ENCODE measurements around the gene PACRG. TPM values are rescaled to one million over a fixed set of nuclear protein-coding genes. Genes with fewer than 3 reads are reported as not detected.

PACRG gene
- total and polyA plus RNA-seq, 2 experiments from 2014 or later: 0.17 to 0.68 TPM

- no peak overlapping the region for H3K27ac Mint-ChIP-seq
- H3K4me2 ChIP-seq: no peak overlapping the region
- H3K4me3 ChIP-seq: no peak overlapping the region
- no peaks in the 10 kb centered on the region for H3F3A ChIP-seq (replicated peaks; ENCODE audit: low read depth)
- no peak overlapping the region for H3K4me3 Mint-ChIP-seq
- no peaks in the 10 kb centered on the region for H3K36me3 ChIP-seq (ENCODE audit: insufficient read depth)
- no peak for ATAC-seq
- no peaks in the 10 kb centered on the region for H3K9me2 ChIP-seq (ENCODE audit: insufficient read depth)
- no peaks in the 10 kb centered on the region for H3K27me3 ChIP-seq (ENCODE audit: insufficient read depth)
- no peak overlapping the region for H3K27ac ChIP-seq (ENCODE audit: low read depth)
- no peaks in the 10 kb centered on the region for H3K36me3 Mint-ChIP-seq (ENCODE audit: low read depth)
- H3K79me2 ChIP-seq (replicated peaks; ENCODE audit: insufficient read depth): no peaks in the 10 kb centered on the region
- no peaks in the 10 kb centered on the region for H4K20me1 ChIP-seq (replicated peaks; ENCODE audit: insufficient read depth)
- H3K4me1 ChIP-seq (ENCODE audit: insufficient read depth): no peaks in the 10 kb centered on the region
- no peak overlapping the region for H2AFZ ChIP-seq
- no peaks in the 10 kb centered on the region for H3K9me3 Mint-ChIP-seq
- DNase-seq (ENCODE audit: low spot score): no peak
- H3K27me3 Mint-ChIP-seq (ENCODE audit: insufficient read depth, low read depth, poor library complexity): peaks cover 6% of the 10 kb centered on the region
- H3K4me1 Mint-ChIP-seq: no peaks in the 10 kb centered on the region
- TF ChIP-seq POLR2AphosphoS5 (IDR thresholded peaks at IDR 0.05; ENCODE audit: low read depth) (no peak), CTCF (conservative IDR thresholded peaks at IDR 0.05; ENCODE audit: low read depth in 2 of 2) (no peak), REST (IDR thresholded peaks at IDR 0.05; ENCODE audit: unreplicated experiment) (no peak), ZNF462 (CRISPR knock-in tag; IDR thresholded peaks at IDR 0.05) (no peak), NANOG (IDR thresholded peaks at IDR 0.05; ENCODE audit: borderline replicate concordance) (no peak), ZNF114 (CRISPR knock-in tag; IDR thresholded peaks at IDR 0.05) (no peak)
Measured at GRCh38 chr6:162904069-162904663, 176.4 kb downstream of the PACRG start.
